H1 (cell line): Measurements from ENCODE around the gene ARHGEF28. TPM values are rescaled to one million over a fixed set of nuclear protein-coding genes. Genes with fewer than 3 reads are reported as not detected.

Experiments used
- CTCF ChIA-PET: fragments of 300-600 bp; sonication (Branson Sonifier 250); formaldehyde crosslinking; loops from one replicate; lab custom pipeline; 2021; ENCODE audit not compliant: partially characterized antibody; lab: Charles Lee
- POLR2A ChIA-PET: fragments of 300-600 bp; sonication (Branson Sonifier 250); formaldehyde crosslinking; loops from one replicate; lab custom pipeline; 2021; ENCODE audit warnings: inconsistent platforms; ENCODE audit not compliant: partially characterized antibody; lab: Charles Lee
- DNase-seq, 2 experiments: peaks; one replicate each; pipeline versions ENCODE4 v3.0.0 to v3.0.0-alpha.2; 2010 to 2022; ENCODE audit warnings: low spot score in 2 of 2, low read depth in 1 of 2, mixed read lengths in 1 of 2
- FAIRE-seq: peaks from 2 replicates; lab custom pipeline; 2011; peaks lifted over from hg19 to GRCh38; lab: Jason Lieb, UNC
- H2AFZ ChIP-seq: 2 replicates; pipeline ENCODE4 v1.8.1; 2012; ENCODE audit warnings: low read length, inconsistent platforms
- H2AK5ac ChIP-seq: 2 replicates; pipeline ENCODE4 v1.6.1; 2013; ENCODE audit warnings: low read depth, low read length
- H2BK120ac ChIP-seq: replicated peaks from 2 replicates; pipeline ENCODE3; 2013; ENCODE audit warnings: low read depth, low read length, inconsistent platforms
- H2BK12ac ChIP-seq: 2 replicates; pipeline ENCODE4 v1.6.1; 2013; ENCODE audit warnings: low read depth, low read length
- H2BK15ac ChIP-seq: 2 replicates; pipeline ENCODE4 v1.6.1; 2013; ENCODE audit warnings: low read length
- H2BK20ac ChIP-seq: 2 replicates; pipeline ENCODE4 v1.6.1; 2013; ENCODE audit warnings: low read length
- H2BK5ac ChIP-seq: 2 replicates; pipeline ENCODE4 v1.6.1; 2013; ENCODE audit warnings: low read depth, low read length
- H3K14ac ChIP-seq: 2 replicates; pipeline ENCODE4 v1.6.1; 2013; ENCODE audit warnings: inconsistent platforms; ENCODE audit not compliant: insufficient read length
- H3K18ac ChIP-seq: 2 replicates; pipeline ENCODE4 v1.6.1; 2013; ENCODE audit warnings: low read length; ENCODE audit errors: extremely low read depth
- H3K23ac ChIP-seq: 2 replicates; pipeline ENCODE4 v1.6.1; 2013; ENCODE audit warnings: inconsistent platforms; ENCODE audit not compliant: insufficient read length
- H3K23me2 ChIP-seq: 2 replicates; pipeline ENCODE4 v1.6.1; 2013; ENCODE audit warnings: low read depth, low read length
- H3K27ac ChIP-seq: 2 replicates; pipeline ENCODE4 v1.6.1; 2011; ENCODE audit warnings: low read depth, low read length, inconsistent platforms
- H3K27me3 ChIP-seq, 4 experiments: replicated peaks in 1 of 4; 1 replicate in 1 of 4; 2 replicates in 3 of 4; pipeline versions ENCODE4 v1.6.1 to v1.8.1; 2011 to 2013; ENCODE audit warnings: low read length in 3 of 4, mild to moderate bottlenecking in 3 of 4, inconsistent platforms in 2 of 4, mixed read lengths in 2 of 4, moderate library complexity in 1 of 4; ENCODE audit not compliant: control insufficient read depth in 3 of 4, insufficient read depth in 3 of 4; ENCODE audit errors: extremely low read depth in 1 of 4
- H3K36me3 ChIP-seq, 4 experiments: 2 replicates each; pipeline versions ENCODE4 v1.6.1 to v1.8.1; 2011 to 2013; ENCODE audit warnings: mild to moderate bottlenecking in 4 of 4, low read length in 3 of 4, moderate library complexity in 2 of 4, control low read depth in 1 of 4, inconsistent platforms in 1 of 4; ENCODE audit not compliant: insufficient read depth in 4 of 4, control insufficient read depth in 2 of 4
- H3K4ac ChIP-seq: replicated peaks from 2 replicates; pipeline ENCODE3; 2013; ENCODE audit warnings: low read length, low read depth, mixed read lengths, inconsistent platforms; ENCODE audit not compliant: insufficient read length
- H3K4me1 ChIP-seq, 4 experiments: replicated peaks in 1 of 4; 1 replicate in 1 of 4; 2 replicates in 3 of 4; pipeline versions ENCODE4 v1.6.1 to v1.8.1; 2011 to 2013; ENCODE audit warnings: low read length in 3 of 4, inconsistent platforms in 2 of 4, mixed read lengths in 1 of 4; ENCODE audit not compliant: insufficient read depth in 4 of 4, control insufficient read depth in 3 of 4
- H3K4me2 ChIP-seq, 2 experiments: 2 replicates each; pipeline versions ENCODE4 v1.6.1 to v1.8.1; 2011 to 2013; ENCODE audit warnings: low read depth in 2 of 2, low read length in 2 of 2, control low read depth in 1 of 2, inconsistent platforms in 1 of 2, mild to moderate bottlenecking in 1 of 2; ENCODE audit not compliant: insufficient read depth in 1 of 2
- H3K4me3 ChIP-seq, 4 experiments: fragments of 200-600, 300-600 bp in 1 of 4; sonication (generic), shearing (Covaris generic), sonication (Bioruptor Twin) in 1 of 4; 2 replicates each; pipeline versions ENCODE4 v1.5.1 to v1.8.1; 2011 to 2016; ENCODE audit warnings: low read length in 4 of 4, low read depth in 3 of 4, control low read depth in 2 of 4, inconsistent platforms in 2 of 4, mild to moderate bottlenecking in 2 of 4, mixed read lengths in 1 of 4, moderate library complexity in 1 of 4; ENCODE audit not compliant: insufficient read depth in 2 of 4; ENCODE audit errors: extremely low read depth in 1 of 4
- H3K56ac ChIP-seq: replicated peaks from 2 replicates; pipeline ENCODE3; 2013; ENCODE audit warnings: low read depth, mild to moderate bottlenecking, mixed read lengths, low read length, inconsistent platforms; ENCODE audit not compliant: insufficient read length
- H3K79me1 ChIP-seq: 2 replicates; pipeline ENCODE4 v1.6.1; 2013; ENCODE audit warnings: low read depth, low read length, control low read depth
- H3K79me2 ChIP-seq, 2 experiments: 2 replicates each; pipeline versions ENCODE4 v1.6.1 to v1.8.1; 2012 to 2013; ENCODE audit warnings: low read length in 2 of 2, mild to moderate bottlenecking in 2 of 2, inconsistent platforms in 1 of 2; ENCODE audit not compliant: insufficient read depth in 2 of 2, control insufficient read depth in 1 of 2
- H3K9ac ChIP-seq, 4 experiments: replicated peaks in 1 of 4; 1 replicate in 1 of 4; 2 replicates in 3 of 4; pipeline versions ENCODE4 v1.6.1 to v1.8.1; 2011 to 2013; ENCODE audit warnings: low read depth in 3 of 4, low read length in 3 of 4, control low read depth in 2 of 4, mild to moderate bottlenecking in 2 of 4, moderate library complexity in 2 of 4, inconsistent platforms in 1 of 4; ENCODE audit errors: extremely low read depth in 1 of 4
- H3K9me3 ChIP-seq, 2 experiments: 2 replicates each; pipeline versions ENCODE4 v1.6.1 to v1.8.1; 2012 to 2013; ENCODE audit warnings: mild to moderate bottlenecking in 2 of 2, moderate library complexity in 2 of 2, control low read depth in 1 of 2, inconsistent platforms in 1 of 2, low read depth in 1 of 2, low read length in 1 of 2, mixed read lengths in 1 of 2; ENCODE audit not compliant: insufficient read depth in 2 of 2
- H4K20me1 ChIP-seq, 2 experiments: replicated peaks in 1 of 2; 2 replicates each; pipeline versions ENCODE3 to v1.8.1; 2011 to 2013; ENCODE audit warnings: inconsistent platforms in 2 of 2, low read length in 2 of 2, mild to moderate bottlenecking in 1 of 2; ENCODE audit not compliant: insufficient read depth in 2 of 2, control insufficient read depth in 1 of 2
- H4K5ac ChIP-seq: 2 replicates; pipeline ENCODE4 v1.6.1; 2013; ENCODE audit warnings: low read length, low read depth, mixed read lengths, inconsistent platforms; ENCODE audit not compliant: insufficient read length
- H4K8ac ChIP-seq: 2 replicates; pipeline ENCODE4 v1.8.0; 2013; ENCODE audit warnings: mild to moderate bottlenecking, moderate library complexity, low read length, inconsistent platforms; ENCODE audit not compliant: insufficient read depth; ENCODE audit errors: extremely low read depth
- H4K91ac ChIP-seq: replicated peaks from 2 replicates; pipeline ENCODE3; 2013; ENCODE audit warnings: low read length, mixed read lengths, inconsistent platforms; ENCODE audit not compliant: insufficient read length
- CREB1 ChIP-seq: IDR thresholded peaks from 2 replicates; pipeline ENCODE4 v1.6.1; 2012; ENCODE audit warnings: inconsistent platforms
- HDAC6 ChIP-seq: IDR thresholded peaks from one replicate; pipeline ENCODE4 v1.7.1; 2012; ENCODE audit warnings: low read depth, mild to moderate bottlenecking, inconsistent platforms, low read length, moderate library complexity
- MAFK ChIP-seq: IDR thresholded peaks from 2 replicates; pipeline ENCODE4 v1.6.1; 2012; ENCODE audit warnings: low read depth, mild to moderate bottlenecking, improper control_type of control experiment, low read length
- NANOG ChIP-seq: IDR thresholded peaks from 2 replicates; pipeline ENCODE4 v1.6.1; 2011; ENCODE audit warnings: low read length, low read depth, mild to moderate bottlenecking, inconsistent platforms; ENCODE audit not compliant: insufficient read depth, poor library complexity, severe bottlenecking
- PHF8 ChIP-seq: fragments of 200-600 bp; sonication (generic); conservative IDR thresholded peaks from 2 replicates; pipeline ENCODE4 v1.7.1; 2012; ENCODE audit warnings: low read depth, mild to moderate bottlenecking, inconsistent platforms, low read length, moderate library complexity
- POLR2A ChIP-seq, 2 experiments: IDR thresholded peaks; 1 replicate in 1 of 2; 2 replicates in 1 of 2; pipeline ENCODE4 v1.6.1; 2011; ENCODE audit warnings: low read depth in 2 of 2, low read length in 2 of 2, mild to moderate bottlenecking in 2 of 2; ENCODE audit errors: control extremely low read depth in 1 of 2
- POLR2AphosphoS5 ChIP-seq: IDR thresholded peaks from 2 replicates; pipeline ENCODE4 v1.6.1; 2011; ENCODE audit warnings: low read depth, low read length
- SIRT6 ChIP-seq: IDR thresholded peaks from one replicate; pipeline ENCODE4 v1.7.1; 2012; ENCODE audit warnings: low read length, inconsistent platforms
- WGBS, 2 experiments: shearing (Covaris generic) in 1 of 2; methylation state at CpG; one replicate each; pipeline versions ENCODE4 v1.1.6 to v1.1.7; 2013 to 2015; ENCODE audit warnings: low lambda C conversion rate in 2 of 2, mixed read lengths in 2 of 2, inconsistent platforms in 1 of 2, low coverage in 1 of 2, missing lambda C conversion rate in 1 of 2; ENCODE audit not compliant: insufficient replicate concordance in 2 of 2, insufficient coverage in 1 of 2, insufficient read length in 1 of 2; ENCODE audit errors: extremely low coverage in 1 of 2, missing lambda C conversion rate in 1 of 2; 5-methylcytosine and 5-hydroxymethylcytosine counted together
- polyA plus RNA-seq, 7 experiments: library from polyadenylated mRNA; depleted of rRNA in 3 of 7; stranded (reverse) in 5 of 7; unstranded in 2 of 7; fragments of >200 nt in 5 of 7; fragments of 200-250 nt in 2 of 7; gene quantifications; 1 replicate in 5 of 7; 2 replicates in 1 of 7; 4 replicates in 1 of 7; pipeline versions ENCODE4 v1.2.1 to v1.2.3, GENCODE V29; 2011 to 2013; ENCODE audit warnings: missing spikeins in 2 of 7, mixed read lengths in 2 of 7
- total RNA-seq: library from RNA; stranded (reverse); fragmentation: NEBNext Ultra II Directional; extraction: Animal tissue kit (Norgen Biotek cat#: 25700); gene quantifications from 2 replicates; pipeline ENCODE4 v1.2.1, GENCODE V29; 2021
- TF ChIP-seq, protein P1 (sequence below): IDR thresholded peaks from 2 replicates; pipeline ENCODE4 v1.6.1; 2012; ENCODE audit warnings: inconsistent platforms
- TF ChIP-seq, protein P2 (sequence below): IDR thresholded peaks from 2 replicates; pipeline ENCODE4 v1.6.1; 2011; ENCODE audit warnings: low read length, improper control_type of control experiment

The ARHGEF28 gene
- total and polyA plus RNA-seq, 2 of the 8 experiments (the other 6 are each of a cell fraction or from before 2014, with no cell fraction given), result 0.33 to 1.0 TPM

DNA sequence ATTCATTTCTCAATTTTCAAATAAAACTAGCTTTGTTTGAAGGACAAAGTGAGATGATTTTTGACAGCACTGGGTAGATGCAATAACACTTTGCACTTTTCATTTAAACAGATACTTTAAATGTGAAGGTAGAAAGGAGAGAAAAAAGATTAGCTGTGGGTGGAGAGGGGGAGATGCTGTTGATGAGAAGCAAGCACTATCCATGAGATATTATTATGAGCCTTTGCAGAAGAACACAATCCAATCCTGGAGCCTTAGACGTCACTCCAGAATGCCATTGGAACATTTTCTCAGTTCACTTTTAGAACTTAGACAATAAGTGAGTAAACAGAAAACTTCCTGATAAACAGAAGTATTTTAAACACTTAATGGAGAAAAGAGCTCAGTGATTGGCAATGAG lies 351.1 kb downstream of the ARHGEF28 start:
- Histone ChIP-seq H3K79me2 (no peaks in the 10 kb centered on the region), H4K8ac (no peak overlapping the region), H2BK120ac (no peak overlapping the region), H3K27ac (no peak overlapping the region), H2BK20ac (no peak overlapping the region), H3K9me3 (no peaks in the 10 kb centered on the region), H2AK5ac (no peak overlapping the region), H3K79me1 (no peaks in the 10 kb centered on the region; the same call in 1 of the 2 replicates), H3K14ac (no peak overlapping the region), H4K91ac (no peak overlapping the region), H3K4ac (no peak overlapping the region), H3K23me2 (no peaks in the 10 kb centered on the region), H4K20me1 (no peaks in the 10 kb centered on the region), H2BK12ac (no peak overlapping the region), H4K5ac (no peak overlapping the region), H3K36me3 (no peaks in the 10 kb centered on the region), H3K4me3 (no peak overlapping the region), H3K27me3 (no peaks in the 10 kb centered on the region), H3K4me2 (no peak overlapping the region), H3K18ac (no peak overlapping the region), H2BK15ac (no peak overlapping the region), H3K56ac (no peak overlapping the region), H2BK5ac (no peak overlapping the region), H3K4me1 (no peaks in the 10 kb centered on the region), H3K23ac (no peak overlapping the region), H3K9ac (no peak overlapping the region), H2AFZ (no peak overlapping the region)
- CTCF ChIA-PET, result interaction anchor here (0.7 to 3.1 kb wide), 4 partner anchors 31 to 672 kb away, joined by 3 to 11 read pairs (median 3); no protein-coding TSS in a partner anchor
- POLR2A ChIA-PET, result no interaction called here
- DNase-seq (no peak), FAIRE-seq (no peak)
- WGBS, 2 experiments, result 69% methylated on average over 1 of the region's 1 CpG; no CpG with 5 or more reads in 1 of the 2 experiments
- TF ChIP-seq PHF8 (no peak), POLR2A (IDR thresholded peaks at IDR 0.05; ENCODE audit: control extremely low read depth in 1 of 2, low read depth in 2 of 2, low read length in 2 of 2) (no peak), POLR2AphosphoS5 (no peak), HDAC6 (no peak), NANOG (no peak), SIRT6 (no peak), CREB1 (no peak), MAFK (no peak)
- TF ChIP-seq, protein P1, sequence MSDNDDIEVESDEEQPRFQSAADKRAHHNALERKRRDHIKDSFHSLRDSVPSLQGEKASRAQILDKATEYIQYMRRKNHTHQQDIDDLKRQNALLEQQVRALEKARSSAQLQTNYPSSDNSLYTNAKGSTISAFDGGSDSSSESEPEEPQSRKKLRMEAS, result no peak
- TF ChIP-seq, protein P2, sequence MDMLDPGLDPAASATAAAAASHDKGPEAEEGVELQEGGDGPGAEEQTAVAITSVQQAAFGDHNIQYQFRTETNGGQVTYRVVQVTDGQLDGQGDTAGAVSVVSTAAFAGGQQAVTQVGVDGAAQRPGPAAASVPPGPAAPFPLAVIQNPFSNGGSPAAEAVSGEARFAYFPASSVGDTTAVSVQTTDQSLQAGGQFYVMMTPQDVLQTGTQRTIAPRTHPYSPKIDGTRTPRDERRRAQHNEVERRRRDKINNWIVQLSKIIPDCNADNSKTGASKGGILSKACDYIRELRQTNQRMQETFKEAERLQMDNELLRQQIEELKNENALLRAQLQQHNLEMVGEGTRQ, result no peak
